GM21367 (cell line): ENCODE results near the gene TMEM273.

Experiments
- ATAC-seq: cut with Tn5 transposase; IDR thresholded peaks from one replicate; pipeline ENCODE4 v1.9.1; 2021; ENCODE audit not compliant: unreplicated experiment

The TMEM273 gene

DNA sequence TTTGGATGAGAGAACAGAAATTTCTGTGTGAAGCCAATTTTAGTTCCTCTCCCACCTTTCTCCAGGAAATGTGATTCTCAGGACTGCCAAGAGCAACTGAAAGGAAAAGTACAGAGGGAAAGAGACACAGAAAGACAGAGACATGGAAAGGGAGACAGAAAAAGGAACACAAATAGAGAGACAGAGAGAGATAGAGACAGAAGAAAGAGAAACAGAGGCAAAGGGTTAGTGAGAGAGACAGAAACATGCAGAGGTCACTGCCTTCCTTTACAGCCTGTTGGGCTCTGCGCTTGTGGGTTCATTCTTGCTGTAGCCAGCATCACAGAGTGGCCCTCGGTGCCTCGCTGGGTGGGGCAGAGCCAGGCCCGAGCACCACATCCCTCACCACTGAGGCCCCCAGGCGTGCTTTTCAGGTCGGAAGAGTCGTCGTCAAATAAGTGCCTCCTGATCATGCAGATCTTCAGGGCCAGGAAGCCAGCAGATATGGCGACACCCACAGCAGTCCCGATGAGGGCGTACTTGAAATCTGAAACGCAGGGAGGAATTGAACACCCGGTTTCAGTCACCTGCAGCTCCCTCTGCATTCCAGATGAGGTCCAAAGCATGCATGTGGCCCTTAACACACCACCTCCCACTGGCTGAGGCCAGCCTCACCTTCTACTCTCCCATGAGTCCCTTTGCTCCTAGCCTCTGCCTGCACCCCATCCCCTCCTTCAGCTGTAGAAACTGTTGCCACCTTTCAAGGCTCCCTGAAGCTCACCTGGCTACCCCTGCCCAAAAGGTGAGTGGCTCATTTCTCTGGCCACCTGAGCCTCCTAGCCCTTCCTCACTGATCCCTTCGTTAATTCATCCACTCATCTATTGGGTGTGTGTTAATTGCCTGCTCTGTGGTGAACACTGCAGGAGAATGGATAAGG lies 21.4 kb downstream of the TMEM273 start:
- ATAC-seq: no peak

DNA sequence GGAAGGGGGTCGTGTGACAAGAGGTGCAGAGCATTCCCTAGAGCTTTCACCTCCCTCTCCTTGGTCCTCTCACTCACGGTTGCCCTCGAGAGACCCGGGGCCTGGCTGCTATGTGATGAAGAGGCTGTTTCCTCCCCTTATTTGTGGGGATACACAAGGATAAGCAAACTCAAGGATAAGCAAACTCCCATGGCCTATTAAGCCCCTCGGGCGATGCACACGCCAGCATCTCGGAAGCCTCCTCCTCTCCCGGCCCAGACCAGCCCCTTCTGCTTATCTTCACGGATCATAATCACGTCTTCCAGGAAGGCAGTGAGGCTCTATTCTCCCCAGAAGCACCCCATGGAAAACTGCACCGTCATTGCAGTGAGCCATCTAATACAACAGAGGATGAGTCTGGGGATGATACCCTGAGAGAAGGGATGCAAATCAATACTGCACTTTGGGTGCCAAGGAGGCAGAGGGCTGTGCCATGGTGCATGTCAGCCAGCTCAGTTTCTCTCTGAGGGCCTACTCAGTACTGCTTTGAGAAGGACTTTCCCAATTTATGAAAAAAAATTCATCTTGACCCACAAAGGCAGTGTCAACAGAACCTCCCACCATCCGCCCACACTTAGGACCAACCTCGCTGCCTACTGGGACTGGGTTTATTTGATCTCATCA lies 22.2 kb downstream of the TMEM273 start:
- no peak for ATAC-seq

DNA sequence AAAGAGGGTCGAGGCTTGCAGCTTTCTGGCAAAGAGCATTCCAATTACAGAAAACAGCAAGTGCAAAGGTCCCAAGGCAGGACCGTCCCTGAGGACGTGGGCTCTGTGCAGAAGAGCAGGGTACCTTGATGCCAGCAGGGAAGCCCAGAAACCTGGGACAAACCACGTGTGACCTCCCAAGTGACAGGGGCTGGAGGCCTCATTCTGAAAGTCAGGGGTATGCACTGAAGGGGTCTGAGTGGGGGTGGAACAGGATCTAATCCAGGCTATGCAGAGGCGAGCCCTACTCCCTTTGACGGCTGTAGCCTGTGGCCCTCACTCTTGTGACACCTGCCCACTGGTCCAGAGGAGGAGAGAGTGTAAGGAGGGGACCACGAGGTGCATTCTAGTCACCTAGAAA lies 22.9 kb downstream of the TMEM273 start:
- ATAC-seq: no peak

DNA sequence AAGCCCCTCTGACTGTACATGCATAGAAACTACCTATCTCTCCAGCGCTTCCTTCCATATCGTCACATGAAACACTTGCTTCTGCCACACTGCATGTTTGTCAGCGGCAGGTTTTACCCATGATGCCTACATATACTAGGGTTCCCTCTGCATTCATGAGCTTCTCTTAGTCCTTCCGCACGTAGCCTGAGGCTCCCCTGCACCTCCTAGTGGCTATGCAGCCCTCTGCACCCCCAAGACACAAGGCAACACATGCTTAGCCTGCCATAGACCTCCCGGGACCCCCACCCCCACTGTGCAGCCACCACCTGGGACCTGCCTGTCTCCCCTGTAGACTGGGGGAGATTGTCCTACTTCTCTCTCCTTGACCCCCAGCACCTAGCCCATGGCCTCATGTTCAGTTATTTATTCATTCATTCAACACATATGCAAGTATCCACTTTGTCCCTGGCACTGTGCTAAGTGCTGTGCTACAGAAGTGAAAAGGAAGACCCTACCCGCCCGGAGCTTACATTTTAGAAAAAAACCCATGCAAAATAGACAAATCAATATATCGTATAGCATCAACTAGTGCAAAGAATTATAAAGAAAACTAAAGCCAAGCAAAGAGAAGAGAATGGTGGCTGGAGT lies 23.5 kb downstream of the TMEM273 start:
- peak; percentile 93 for ATAC-seq

DNA sequence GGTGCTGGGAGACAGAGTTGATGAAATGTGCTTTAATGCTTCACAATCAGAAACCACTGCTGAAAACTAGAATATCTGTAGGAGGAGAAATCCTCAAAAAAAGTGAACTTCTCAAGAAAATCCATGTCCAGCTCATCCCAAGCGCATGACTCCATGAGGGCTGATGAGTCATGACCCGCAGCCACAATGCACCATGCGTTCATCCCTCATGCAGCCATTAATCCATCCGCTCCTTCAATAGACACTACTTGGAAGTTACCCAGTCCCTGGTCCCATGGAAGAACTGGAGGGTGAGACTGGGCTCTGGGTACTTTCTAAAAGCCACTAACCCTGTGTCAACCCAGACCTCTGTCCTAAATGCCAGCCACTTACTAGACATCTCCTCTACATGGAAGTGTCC lies 24.4 kb downstream of the TMEM273 start:
- ATAC-seq: no peak

DNA sequence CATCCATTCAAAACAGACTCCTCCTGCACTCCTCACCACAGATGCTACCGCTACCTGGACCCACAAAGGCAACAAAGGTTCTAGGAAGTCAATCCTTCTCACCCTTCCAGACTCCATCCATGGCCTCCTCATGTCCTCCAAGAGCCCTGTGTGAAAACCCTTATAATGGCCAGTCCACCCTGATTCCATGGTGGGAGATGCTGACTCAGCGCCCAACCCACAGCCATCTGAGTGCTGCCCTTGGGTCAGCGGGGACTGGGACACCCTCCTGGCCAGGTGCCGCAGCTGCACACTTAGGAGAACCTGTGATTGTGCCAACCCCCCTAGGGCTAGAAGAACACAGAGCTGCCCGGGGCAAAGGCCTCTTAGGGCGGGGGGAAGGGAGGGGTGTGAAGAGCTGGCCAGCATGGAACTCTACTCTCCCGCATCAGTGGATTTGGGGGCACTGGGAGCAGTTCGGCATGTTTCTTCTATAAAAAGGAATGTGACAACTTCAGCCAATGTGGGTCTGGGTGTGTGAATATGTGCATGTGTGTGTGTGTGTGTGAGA lies 25.4 kb downstream of the TMEM273 start:
- ATAC-seq: no peak

DNA sequence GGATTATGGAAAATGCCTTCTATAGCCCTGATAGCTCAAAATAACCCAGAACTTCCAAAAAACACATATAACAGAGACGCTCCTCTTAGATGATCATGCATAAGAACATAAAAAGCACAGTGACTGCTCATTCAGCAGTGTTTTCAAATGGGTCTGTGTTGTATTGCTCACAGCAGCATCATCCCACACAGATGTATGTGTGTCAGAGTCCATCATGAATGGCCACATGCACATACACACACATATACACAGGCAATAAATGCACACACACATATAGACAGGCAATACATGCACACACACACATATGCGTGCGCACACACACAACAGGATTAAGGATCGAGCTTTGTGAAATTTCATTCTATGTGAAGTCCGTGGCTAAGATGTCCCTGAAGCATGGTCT lies 26.1 kb downstream of the TMEM273 start:
- ATAC-seq: no peak

DNA sequence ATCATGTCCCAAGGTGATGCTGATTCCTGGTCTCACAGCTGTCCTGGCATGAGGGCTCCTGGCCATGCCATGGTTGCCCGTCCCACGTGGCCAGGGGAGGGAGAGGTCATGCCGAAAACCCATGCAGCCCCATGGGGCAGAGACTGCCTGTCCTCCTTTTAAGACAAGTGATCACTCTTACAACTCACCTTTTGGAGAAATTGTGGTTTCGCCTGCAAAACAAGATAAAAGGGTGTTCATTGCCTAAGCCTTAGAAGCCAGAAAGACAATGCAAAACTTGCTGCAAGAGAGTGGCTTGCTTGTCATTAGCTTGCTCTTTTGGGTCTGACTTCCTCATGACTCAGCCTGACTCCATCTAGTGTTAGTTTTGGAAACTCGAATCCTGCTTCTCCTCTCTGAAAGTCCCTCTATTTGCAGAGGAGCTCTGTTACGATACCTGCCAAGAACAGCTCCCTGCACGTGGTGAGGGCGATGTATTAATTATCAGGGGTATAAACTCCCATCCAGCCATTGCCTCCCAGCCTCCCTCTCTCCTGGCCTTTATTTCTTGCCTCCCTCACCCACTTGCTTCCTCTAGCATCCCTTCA lies 26.7 kb downstream of the TMEM273 start:
- no peak for ATAC-seq

DNA sequence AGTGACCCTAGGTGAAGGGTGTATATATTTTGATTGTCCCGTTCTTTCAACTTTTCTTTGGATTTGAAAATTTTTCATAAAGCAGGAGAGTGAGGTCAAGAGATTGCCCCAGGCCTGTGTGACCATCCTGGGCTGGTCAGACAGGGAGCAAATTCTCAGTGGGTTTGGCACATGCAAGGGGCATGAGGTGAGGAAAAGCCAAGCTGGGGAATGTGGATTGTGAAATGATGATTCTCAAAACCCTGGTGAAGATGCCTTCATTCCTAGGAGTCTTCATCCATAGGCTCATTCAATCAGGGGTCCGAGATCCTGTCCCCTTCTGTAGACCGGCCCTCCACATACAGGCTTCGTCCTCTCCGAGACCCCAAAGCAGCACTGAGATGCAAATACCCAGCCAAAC lies 27.4 kb downstream of the TMEM273 start:
- ATAC-seq: no peak

DNA sequence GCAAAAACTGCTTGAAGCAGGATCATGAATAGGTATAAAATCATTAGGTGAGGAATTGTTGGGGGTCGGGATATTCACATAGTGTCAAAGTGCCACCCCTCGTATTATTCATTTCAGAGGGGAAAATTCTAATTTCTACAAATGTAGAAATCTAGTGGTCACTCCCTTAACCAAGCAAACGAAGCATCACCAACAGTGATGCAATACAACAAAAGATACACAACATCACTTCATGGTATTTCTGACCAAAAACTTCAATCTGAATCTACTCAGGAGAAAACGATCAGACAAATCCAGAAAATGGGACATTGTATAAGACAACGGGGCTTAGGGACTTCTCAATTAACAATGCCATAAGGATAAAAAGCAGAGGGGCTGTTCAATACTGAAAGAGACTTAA lies 28.1 kb downstream of the TMEM273 start:
- ATAC-seq: no peak

DNA sequence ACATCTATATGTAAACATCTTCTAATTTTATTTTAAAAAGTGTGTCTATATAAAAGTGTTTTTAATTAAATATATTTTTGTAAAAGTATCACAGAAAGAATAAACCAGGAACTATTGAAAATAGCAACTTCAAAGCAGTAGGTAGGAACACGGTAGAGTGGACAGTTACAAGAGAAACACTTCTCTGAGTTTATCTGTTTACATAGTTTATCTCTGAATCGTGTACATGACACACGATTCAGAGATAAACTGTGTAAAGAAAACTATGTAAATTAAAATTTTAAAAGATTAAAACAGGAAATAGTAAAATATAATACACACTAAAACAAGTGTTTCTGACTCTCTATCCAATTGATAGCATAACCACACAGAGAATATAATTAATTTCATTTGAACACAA lies 29.3 kb downstream of the TMEM273 start:
- ATAC-seq: no peak

DNA sequence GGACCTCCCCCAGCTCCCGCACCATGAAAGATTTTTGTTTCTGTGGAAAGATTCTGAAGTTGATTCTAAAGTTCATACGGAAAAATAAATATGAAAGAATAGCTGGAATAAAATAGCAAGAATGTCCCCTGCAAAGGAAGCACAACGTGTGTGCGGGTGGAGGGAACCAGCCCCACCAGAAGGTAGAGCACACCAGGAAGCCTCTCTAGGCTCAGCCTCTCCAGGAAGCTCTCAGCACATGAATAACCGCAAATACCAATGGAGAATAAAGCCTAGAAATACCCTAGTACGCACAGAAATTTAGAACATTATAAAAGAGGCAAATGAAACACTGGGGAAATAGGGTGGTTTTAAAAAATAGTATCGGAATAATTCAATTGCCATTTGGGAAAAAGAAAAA lies 29.8 kb downstream of the TMEM273 start:
- ATAC-seq: no peak

DNA sequence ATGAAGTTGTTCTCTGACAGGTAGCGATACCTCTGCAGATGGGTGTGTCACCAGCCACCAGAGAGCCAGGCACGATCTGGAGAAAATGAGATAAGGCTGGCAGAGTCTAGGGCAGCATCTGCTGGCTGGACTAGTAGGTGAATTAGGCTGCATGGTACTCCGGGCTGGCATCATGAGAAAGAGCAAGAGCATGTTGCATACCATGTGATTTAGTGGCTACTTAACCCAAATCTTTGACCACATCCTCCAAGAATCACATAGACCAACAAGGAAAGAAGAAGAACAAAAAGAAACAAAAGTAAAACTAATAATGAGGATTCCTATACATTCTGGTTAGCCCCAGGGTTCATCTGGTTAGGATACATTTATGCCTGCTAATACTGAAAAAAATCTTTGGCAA lies 31.0 kb downstream of the TMEM273 start:
- ATAC-seq: no peak

DNA sequence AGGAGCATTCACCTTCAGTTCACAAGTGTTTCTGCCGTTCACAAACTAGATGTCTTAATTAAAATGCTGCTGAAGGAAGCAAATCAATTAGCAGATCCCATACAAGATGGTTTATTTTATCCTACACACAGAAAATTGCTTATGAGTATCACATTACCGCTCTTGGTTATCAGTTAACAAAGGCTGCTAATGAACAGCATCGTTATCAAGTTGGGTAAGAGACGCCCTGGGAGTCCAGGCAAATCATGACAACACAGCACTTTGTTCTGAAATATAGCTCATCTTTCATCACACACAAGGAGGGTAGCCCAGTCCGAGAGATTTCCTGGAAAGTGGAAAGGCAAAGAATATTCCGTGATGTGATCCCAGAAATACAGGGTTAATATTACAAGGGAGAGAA lies 33.5 kb downstream of the TMEM273 start:
- ATAC-seq: no peak

DNA sequence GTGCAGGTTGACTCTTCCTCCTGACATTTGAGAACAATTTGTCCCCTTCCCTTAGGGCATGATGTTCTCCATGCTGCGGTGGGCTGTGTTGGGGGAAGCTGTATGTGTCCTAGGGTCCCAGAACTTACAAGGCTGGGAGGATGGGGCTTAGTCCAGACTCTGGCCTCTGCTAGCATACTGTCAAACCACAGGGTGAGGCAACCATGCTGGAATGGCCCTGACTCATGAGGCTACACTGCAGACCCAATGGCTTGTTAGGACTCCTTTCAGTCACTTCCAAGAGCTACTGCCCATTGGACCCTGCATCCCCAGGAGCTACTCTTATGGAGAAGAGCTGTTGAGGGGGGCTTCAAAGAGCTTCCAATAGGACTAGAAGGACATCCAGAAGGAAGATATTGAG lies 34.2 kb downstream of the TMEM273 start:
- ATAC-seq: no peak

DNA sequence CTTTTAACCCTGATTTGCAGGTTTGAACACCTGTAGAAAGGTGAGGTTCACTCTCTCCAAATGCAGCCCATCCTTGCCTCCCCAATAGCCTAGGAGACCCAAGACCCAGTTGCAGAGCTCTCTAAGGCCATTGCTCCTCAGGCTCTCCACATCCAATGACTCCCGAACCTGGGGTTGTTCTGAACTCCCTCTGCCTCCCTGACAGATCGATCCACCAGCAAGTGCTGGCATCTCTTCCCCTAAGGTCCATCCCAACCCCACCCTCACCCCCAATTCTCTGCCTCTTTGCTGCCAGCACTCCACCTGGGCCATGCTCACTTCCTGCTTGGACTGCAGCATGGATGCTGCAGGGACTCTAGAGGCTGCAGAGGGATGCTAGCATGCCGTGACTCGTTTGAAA lies 35.1 kb downstream of the TMEM273 start:
- ATAC-seq: no peak

DNA sequence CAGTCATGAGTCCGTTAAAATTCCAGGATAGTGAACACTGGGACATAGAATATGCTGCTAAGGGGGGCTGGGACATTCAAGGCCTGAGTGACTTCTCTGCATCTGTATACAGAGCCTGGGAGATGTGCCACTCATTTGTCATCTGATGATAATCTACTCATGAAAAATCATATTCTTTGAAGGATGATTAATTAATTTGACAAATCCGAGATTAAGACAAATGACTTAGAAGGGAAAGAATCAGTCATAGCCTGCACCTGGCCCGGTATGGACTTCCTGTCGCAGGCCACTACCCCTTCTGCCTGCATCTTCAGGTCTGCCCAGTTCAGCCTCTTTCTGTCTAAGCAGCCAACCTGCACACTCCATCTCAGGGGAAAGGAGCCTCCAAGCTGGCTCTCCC lies 35.5 kb downstream of the TMEM273 start:
- ATAC-seq: no peak

DNA sequence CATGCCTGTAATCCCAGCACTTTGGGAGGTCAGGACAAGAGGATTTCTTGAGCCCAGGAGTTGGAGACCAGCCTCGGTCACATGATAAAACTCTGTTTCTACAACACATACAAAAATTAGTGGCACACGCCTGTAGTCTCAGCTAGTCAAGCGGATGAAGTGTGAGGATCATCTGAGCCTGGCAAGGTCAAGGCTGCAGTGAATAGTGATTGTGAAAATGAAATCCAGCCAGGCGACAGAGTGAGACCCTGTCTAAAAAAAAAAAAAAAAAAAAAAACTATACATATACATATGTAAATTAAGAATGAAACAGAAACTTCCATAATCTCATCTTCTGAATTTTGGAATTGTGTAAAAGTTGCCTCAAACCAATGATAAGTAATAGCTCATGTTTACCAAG lies 36.2 kb downstream of the TMEM273 start:
- ATAC-seq: no peak

DNA sequence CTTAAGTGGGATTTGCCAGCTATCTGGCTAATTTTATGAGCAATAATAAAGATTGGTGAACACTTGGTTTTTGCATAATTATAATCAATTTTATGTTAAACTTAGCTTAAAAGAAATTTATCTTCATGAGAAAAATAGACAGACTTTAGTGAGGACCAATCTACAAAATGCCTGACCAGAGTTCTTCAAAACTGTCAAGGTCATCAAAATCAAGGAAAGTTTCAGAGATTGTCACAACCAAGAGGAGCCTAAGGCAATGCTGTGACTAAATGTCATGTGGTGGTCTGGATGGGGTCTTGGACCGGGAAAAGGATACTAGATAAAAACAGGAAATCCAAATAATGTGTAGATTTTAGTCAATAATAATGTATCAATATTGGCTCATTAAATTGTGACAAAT lies 36.7 kb downstream of the TMEM273 start:
- ATAC-seq: no peak

DNA sequence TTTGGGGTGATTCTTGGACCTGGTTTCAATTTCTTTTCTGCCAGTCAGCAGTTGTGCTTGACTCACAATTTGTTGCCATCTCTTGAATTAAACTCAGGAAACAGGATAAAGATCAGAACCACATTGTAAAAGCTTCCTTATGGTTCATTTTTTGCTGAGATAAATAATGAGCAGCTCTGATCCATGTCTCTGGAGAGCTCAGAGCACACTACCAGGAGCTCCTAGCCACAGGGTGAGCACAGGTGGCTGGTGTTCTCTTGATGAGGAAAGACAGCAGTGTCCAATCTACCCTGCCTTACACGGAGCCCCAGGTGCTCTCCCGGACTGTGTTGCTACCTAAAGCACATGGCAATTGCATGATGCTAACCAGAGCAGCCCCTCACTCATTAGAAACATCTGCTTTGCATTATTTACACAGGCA lies 37.2 kb downstream of the TMEM273 start:
- no peak for ATAC-seq

DNA sequence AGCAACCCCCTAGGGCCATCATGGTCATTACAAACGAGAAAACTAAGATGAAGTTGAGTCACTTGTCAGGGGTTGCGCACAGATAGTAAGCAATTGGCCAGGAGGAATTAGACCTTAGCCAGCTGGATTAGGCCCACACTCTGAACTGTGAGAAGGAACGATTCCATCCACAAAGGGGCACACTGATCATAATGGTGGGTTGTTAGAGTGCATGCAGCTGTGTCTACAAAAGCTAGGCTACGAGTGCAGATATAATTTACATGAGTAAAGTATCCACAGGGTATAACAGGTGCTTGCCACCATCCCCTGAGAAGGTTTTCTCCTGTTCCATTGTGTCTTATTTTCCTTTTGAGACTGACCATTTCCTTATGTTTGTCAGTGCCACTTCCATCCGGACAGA lies 37.8 kb downstream of the TMEM273 start:
- ATAC-seq: no peak
